ENCODE data around the gene SAP30BP. TPM values are rescaled to one million over a fixed set of nuclear protein-coding genes. Genes with fewer than 3 reads are reported as not detected.

Gene SAP30BP
- 41.4 TPM for total RNA-seq

- peak; percentile 98 for DNase-seq
Measured at GRCh38 chr17:75666959-75667790, at the start of gene SAP30BP, which contains the start of gene RECQL5. Gene SAP30BP (plus strand): TSS chr17:75667338. CDS start chr17:75667373, 35 bp downstream. Gene RECQL5 (minus strand): TSS chr17:75667154. CDS start chr17:75666557, 597 bp downstream.

DNA sequence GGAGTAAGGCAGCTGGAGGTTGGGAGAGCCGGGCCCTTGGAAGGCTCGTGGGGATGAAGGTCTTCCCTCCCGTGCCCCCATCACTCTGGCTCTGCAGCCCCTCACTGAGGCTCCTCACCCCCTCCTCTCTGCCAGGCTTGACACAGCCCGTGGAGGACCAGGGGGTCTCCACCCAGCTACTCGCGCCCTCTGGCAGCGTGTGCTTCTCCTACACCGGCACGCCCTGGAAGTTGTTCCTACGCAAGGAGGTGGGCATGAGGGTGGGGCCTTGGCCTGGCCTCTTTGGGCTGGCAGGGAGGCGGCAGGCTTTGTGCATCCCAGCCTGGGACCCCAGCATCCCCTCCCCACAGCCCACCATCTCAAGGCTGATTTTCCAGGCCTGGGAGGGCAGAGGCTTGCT lies 49.5 kb upstream of the SAP30BP start:
- no peak for DNase-seq

DNA sequence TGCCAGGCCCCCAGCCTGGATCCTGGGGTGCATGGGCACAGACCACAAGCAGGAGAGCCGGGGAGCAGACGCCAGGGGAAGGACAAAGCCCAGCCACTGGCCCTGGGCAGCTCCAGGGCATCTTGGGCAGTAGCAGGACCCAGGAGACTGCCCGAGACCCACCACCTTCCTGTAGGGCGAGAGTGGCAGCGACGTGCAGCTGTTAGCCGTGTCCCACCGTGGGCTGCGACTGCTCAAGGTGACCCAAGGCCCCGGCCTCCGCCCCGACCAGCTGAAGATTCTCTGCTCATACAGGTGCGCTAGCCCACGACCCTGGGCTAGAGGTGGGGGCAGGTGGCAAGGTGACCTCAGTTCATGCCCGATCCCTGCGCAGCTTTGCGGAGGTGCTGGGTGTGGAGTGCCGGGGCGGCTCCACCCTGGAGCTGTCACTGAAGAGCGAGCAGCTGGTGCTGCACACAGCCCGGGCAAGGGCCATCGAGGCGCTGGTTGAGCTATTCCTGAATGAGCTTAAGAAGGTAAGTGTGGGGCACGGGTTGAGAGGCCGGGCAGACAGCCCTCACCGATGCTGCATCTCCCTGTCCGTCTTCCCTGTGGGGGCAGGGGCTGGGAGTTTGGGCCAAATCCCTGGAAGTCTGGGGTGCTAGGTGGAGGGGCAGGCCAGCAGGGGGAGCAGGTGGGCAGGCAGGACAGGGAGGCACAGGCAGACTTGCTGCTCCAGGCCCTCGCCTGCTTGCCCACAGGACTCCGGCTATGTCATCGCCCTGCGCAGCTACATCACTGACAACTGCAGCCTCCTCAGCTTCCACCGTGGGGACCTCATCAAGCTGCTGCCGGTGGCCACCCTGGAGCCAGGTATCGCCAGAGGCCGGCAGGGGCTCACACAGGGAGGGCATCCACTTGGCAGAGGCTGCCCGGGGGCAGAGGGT lies 47.4 kb upstream of the SAP30BP start:
- DNase-seq, result no peak

- DNase-seq, result no peak
Measured at GRCh38 chr17:75621489-75621888, 45.6 kb upstream of the SAP30BP start.

- DNase-seq, result no peak
Measured at GRCh38 chr17:75622076-75622475, 45.1 kb upstream of the SAP30BP start.

DNA sequence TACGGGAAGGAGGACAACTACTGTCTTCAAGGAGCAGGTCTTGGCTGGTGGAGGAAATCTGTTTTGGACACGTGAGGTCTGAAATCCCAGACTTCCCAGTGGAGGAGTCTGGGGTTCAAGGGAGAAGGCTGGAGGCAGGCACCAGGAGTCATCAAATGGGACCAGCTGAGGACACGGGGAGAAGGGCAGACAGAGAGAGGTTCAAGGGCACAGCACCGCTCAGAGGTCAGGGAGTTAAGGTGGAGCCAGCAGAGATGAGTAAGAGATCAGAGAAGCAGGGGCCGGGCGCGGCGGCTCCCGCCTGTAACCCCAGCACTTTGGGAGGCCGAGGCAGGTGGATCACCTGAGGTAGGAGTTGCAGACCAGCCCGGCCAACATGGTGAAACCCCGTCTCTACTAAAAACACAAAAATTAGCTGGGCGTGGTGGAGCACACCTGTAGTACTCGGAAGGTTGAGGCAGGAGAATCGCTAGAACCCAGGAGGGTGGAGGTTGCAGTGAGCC lies 44.3 kb upstream of the SAP30BP start:
- no peak for DNase-seq

- DNase-seq, result no peak
Measured at GRCh38 chr17:75623386-75623785, 43.8 kb upstream of the SAP30BP start.

DNA sequence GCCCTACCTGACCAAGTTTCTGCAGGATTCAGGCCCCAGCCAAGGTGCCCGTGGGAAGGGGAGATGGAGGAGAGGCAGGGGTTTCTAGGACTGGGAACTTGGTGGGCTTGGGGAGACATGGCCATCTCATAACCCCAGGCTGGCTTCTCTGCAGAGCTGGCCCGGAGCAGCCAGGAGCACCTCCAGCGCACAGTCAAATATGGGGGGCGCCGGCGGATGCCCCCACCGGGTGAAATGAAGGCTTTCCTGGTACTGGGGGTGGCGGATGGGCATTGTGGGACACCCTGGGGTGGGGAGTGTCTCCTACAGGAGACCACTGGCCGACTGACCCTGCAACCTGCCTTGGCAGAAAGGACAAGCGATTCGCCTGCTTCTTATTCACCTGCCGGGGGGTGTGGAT lies 43.1 kb upstream of the SAP30BP start:
- DNase-seq, result no peak

DNA sequence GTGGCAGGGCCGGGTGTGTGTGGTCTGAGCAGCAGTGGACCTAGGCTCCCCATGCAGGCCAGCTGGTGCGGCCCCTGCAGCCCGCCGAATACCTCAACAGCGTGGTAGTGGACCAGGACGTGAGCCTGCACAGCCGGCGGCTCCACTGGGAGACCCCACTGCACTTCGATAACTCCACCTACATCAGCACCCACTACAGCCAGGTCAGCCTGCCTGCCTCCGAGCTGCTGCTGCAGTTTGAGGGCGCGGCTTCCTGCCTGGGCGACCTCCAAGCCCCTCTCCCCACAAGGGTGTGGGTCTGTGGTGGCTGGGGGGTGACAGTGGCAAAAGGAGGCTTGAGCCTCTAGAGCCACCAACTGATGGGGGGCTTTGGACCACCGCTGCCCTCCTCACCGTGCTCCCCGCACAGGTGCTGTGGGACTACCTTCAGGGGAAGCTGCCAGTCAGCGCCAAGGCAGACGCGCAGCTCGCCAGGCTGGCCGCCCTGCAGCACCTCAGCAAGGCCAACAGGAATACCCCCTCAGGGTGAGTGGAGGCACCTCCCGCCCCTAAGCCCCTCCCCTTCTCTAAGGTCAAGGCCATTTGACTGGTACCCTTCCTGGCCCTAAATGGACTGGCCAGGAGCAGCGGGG lies 42.3 kb upstream of the SAP30BP start:
- DNase-seq, result no peak

DNA sequence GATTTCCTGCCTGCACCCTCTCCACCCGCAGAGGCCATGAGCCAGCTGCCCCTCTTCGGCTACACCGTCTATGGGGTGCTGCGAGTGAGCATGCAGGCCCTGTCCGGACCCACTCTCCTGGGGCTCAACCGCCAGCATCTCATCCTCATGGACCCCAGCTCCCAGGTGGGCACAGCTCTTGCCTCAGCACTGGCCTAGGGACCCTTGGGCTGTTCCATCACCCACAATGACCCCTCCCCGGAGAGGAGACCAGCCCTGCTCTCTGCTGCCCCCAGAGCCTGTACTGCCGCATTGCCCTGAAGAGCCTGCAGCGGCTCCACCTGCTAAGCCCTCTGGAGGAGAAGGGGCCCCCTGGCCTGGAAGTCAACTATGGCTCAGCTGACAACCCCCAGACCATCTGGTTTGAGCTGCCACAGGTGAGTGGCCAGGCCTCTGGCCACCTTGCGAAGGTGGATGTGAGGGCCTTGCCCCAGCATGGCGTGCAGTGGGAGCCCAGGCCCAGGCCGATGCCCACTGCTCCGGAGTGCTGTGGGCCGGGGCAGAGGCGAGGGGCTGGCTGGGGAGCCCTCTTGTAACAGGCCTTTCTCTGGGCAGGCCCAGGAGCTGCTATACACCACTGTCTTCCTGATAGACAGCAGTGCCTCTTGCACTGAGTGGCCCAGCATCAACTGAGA lies 41.2 kb upstream of the SAP30BP start:
- DNase-seq, result no peak

DNA sequence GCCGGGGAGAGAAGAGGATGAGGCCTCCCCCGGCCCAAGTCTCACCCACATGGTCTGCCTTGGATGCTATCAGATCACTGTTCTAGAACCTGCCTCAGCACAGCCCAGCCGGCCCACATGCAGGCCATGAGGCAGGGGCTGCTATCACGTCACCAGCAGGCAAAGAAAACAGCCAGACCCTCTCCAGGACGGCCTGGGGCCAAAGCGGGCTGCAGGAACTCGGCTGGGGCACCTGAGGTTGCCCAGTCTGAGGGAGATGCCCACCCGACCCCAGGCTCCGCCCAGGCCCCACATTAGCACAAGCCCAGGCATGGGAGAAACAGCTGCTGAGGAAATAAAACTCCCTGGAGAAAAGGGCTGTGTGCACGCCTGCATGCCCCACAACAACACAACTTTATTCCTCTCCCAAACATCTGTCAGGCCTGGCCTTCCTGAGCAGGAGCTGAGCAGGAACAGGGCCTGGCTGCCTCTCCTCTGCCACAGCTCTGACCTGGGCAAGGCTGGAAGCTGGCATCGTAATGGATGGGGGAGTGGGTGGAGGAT lies 40.6 kb upstream of the SAP30BP start:
- no peak for DNase-seq

- no peak for DNase-seq
Measured at GRCh38 chr17:75627094-75627493, 40.0 kb upstream of the SAP30BP start.

DNA sequence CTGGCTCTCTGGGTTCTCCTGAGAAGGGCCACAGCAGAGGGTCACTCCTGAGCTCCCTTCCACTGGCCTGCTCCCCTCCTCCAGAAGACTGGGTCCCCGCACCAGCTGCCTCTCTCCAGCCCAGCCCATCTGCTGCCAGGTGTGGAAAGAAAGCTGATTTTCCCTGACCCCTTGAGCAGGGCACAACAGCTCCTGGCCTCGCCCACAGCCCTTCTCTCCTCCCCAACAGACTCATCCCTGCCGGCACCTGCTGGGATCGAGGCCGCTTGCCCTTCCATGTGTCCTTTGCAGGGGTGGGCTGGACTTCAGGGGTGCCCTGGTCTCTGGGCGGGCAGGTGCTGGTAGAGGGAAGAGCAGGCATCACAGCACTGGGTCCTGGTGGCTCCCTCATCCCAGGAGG lies 38.7 kb upstream of the SAP30BP start:
- DNase-seq, result no peak

DNA sequence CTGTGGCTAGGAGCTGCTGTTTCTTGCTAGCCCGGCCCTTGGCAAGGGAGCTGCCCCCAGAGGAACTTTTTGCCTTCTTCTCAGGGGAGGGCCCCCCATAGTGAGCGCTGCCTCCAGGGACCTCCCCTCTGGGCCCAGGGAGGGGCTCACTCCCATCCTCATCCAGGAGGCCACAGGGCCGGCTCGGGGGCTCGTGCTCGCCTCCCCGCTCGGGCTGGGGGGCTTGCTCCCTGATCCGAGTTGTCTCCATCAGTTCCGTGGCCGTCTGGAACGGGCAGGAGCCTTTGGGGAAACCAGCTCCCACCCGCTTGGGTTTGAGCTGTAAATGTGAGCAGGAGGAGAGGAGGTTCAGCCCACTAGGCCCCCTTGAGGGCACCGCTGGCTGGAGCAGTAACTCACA lies 38.0 kb upstream of the SAP30BP start:
- DNase-seq, result no peak

GRCh38 chr17:75630071-75630917 lies 36.8 kb upstream of the SAP30BP start:
- DNase-seq, result no peak

DNA sequence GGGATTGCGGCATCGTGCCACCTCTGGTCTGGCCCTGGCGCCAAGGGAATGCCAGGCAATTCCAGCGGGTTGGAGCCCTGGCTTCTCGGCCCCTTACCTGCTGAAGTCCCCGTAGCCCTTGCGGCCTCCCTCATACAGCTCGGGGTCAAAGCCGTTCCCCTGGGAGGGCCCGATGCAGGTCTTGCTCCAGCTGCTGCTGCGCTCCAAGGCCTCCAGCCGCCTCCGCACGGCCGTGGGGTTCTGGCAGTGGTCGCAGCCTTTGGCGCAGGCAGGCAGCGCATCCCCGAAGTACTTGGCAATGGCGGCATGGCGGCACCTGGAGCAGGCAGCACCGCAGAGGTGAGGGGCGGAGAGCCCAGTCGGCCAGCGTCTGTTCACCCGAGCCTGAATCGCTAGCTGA lies 35.8 kb upstream of the SAP30BP start:
- no peak for DNase-seq

- DNase-seq, result no peak
Measured at GRCh38 chr17:75632428-75632827, 34.7 kb upstream of the SAP30BP start.

DNA sequence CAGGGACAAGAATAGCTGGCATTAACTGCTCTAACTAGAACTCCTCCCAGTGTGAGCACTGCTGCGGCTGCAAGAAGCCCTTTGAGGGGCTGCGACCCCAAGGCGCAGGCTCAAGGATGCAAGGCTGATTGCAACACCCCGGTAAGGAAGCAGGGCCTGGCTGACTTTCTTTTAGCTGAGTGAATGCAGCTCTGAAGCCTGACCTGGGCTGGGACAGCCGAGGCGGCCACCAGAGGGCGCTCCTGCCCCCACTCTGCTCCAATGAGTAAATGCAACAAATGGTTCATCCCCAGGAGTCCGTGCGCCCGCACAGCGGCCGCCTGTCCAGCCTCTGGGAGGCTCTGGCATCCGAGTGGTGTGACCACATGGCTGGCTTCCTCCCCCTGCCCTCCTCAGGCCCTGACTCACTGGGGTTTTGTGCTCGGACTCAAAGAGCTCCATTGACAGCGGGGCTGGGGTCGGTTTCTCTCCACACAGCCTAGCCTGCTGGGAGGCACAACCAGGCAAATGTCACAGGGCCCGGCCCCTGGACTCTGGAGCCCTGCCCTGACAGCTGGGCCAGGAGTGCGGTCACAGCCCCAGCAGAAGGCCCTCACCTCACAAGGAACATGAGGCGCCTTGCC lies 34.2 kb upstream of the SAP30BP start, which contains the start of gene SMIM5:
SMIM5 (plus strand) TSS at position 572 of the 623 bp plus-strand sequence. CDS start 6,768 bp downstream, outside the sequence.
- peak; percentile 57 for DNase-seq

DNA sequence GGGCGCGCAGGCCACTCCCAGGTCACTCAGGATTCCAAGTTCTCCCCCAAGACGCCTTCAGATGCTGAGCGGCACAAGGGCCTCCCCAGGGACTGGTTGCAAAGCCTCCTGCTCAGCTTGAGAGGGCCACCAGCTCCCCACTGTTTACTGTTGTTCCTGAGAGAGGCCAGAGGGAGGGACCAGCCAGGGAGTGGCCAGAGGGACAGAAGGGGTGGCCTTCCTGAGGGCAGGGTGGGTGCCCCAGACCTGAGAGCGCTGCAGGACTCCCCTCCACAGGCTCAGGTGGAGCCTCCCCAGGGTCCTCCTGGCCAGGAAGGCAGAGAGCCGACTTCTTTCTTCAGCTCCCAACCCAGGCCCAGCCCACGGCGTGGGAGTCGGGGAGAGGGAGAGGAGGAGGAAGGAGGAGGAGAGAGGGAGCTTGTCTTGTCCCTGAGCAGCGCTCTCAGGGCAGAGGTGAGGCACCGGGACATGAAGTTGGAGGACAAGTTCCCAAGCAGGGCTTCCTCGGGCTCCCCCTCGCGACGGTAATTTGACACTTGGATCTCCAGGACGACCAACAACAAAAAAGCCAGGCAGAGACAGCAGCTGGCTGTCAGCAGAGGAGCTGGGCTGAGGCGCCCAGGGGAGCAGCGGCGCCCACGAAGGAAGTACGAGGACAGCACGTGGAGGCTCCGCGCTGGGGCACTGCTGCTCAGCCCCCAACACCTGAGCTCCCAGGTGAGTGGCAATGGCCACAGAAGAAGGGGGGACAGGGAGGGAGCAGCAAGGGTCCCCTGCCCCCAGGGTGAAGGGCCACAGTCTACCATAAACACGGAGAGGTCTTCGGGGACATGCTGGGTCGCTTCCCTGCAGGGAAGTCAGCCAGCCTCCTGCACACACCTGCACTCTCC lies 33.4 kb upstream of the SAP30BP start:
- peak; percentile 91 for DNase-seq

Measured in skin of body (tissue), 2 donors.